GM12865 (cell line): Measurements from ENCODE around the gene DCAF7.

Experiments used
- DNase-seq: peaks from one replicate; pipeline ENCODE4 v3.0.0; 2010; ENCODE audit warnings: low read depth
- H3K4me3 ChIP-seq: 2 replicates; pipeline ENCODE4 v1.5.1; 2011; ENCODE audit warnings: mild to moderate bottlenecking, low read depth, low read length, control low read depth
- CTCF ChIP-seq: IDR thresholded peaks from 2 replicates; pipeline ENCODE4 v1.5.1; 2011; ENCODE audit warnings: low read length, control low read depth, low read depth, inconsistent platforms; ENCODE audit not compliant: insufficient read depth; ENCODE audit errors: missing control alignments

The DCAF7 gene

GRCh38 chr17:63534078-63534570, 16.2 kb upstream of the DCAF7 start:
- TF ChIP-seq CTCF = no peak
- DNase-seq = no peak
- no peak overlapping the region for H3K4me3 ChIP-seq

- TF ChIP-seq CTCF = no peak
- DNase-seq = no peak
Measured at GRCh38 chr17:63534816-63535455, 15.3 kb upstream of the DCAF7 start.

GRCh38 chr17:63535640-63536039, 14.6 kb upstream of the DCAF7 start:
- no peak overlapping the region for H3K4me3 ChIP-seq
- TF ChIP-seq CTCF = no peak
- no peak for DNase-seq

More at GRCh38 chr17:63534816-63535455, 15.3 kb upstream of the DCAF7 start:
- no peak overlapping the region for H3K4me3 ChIP-seq

- no peak for TF ChIP-seq CTCF
- no peak for DNase-seq
- H3K4me3 ChIP-seq = no peak overlapping the region
Measured at GRCh38 chr17:63537001-63537400, 13.3 kb upstream of the DCAF7 start.

GRCh38 chr17:63537991-63538692, 12.1 kb upstream of the DCAF7 start:
- no peak for DNase-seq
- H3K4me3 ChIP-seq = no peak overlapping the region
- TF ChIP-seq CTCF = no peak

GRCh38 chr17:63538693-63539595, 11.3 kb upstream of the DCAF7 start:
- TF ChIP-seq CTCF = no peak
- H3K4me3 ChIP-seq = no peak overlapping the region
- DNase-seq = no peak
